WERI-Rb-1 (cell line): Measurements from ENCODE around the gene ZFP69.

Experiments
- DNase-seq: peaks from one replicate; pipeline ENCODE4 v3.0.0-alpha.2; 2020
- H3K27ac ChIP-seq: fragments of 250-450 bp; sonication (Bioruptor Pico); 2 replicates; pipeline ENCODE4 v1.5.1; 2020; ENCODE audit warnings: mild to moderate bottlenecking, moderate library complexity
- H3K27me3 ChIP-seq: fragments of 250-450 bp; sonication (Bioruptor Pico); 2 replicates; pipeline ENCODE4 v1.5.1; 2021; ENCODE audit warnings: mild to moderate bottlenecking, low read depth, moderate library complexity; ENCODE audit not compliant: insufficient read depth, severe bottlenecking
- H3K36me3 ChIP-seq: fragments of 250-450 bp; sonication (Bioruptor Pico); 2 replicates; pipeline ENCODE4 v1.5.1; 2020; ENCODE audit warnings: mild to moderate bottlenecking, moderate library complexity
- H3K4me3 ChIP-seq: 2 replicates; pipeline ENCODE4 v1.5.1; 2011; ENCODE audit warnings: low read depth, mild to moderate bottlenecking, control low read depth, low read length
- H3K9me3 ChIP-seq: fragments of 250-450 bp; sonication (Bioruptor Pico); 2 replicates; pipeline ENCODE4 v1.5.1; 2021; ENCODE audit warnings: mild to moderate bottlenecking, moderate library complexity; ENCODE audit not compliant: severe bottlenecking
- CTCF ChIP-seq: IDR thresholded peaks from 2 replicates; pipeline ENCODE4 v1.5.1; 2011; ENCODE audit warnings: low read depth, mild to moderate bottlenecking, control low read depth, inconsistent platforms, low read length

Gene ZFP69

GRCh38 chr1:40454873-40455272 lies 22.2 kb upstream of the ZFP69 start:
- Histone ChIP-seq H3K27ac (no peak overlapping the region), H3K36me3 (peaks cover 70% of the 10 kb centered on the region), H3K27me3 (no peaks in the 10 kb centered on the region), H3K9me3 (peaks cover 31% of the 10 kb centered on the region), H3K4me3 (no peak overlapping the region)
- DNase-seq, result no peak
- TF ChIP-seq CTCF, result no peak

- H3K27ac ChIP-seq, result no peak overlapping the region
- DNase-seq, result no peak
- H3K9me3 ChIP-seq, result peaks cover 61% of the 10 kb centered on the region
- H3K27me3 ChIP-seq, result no peaks in the 10 kb centered on the region
- H3K36me3 ChIP-seq, result peaks cover 58% of the 10 kb centered on the region
- H3K4me3 ChIP-seq, result no peak overlapping the region
- TF ChIP-seq CTCF, result no peak
These were observed 14.0 kb upstream of the ZFP69 start for GRCh38 chr1:40462956-40463590.

- no peak overlapping the region for H3K27ac ChIP-seq
- no peak for DNase-seq
- no peak for TF ChIP-seq CTCF
- H3K27me3 ChIP-seq, result no peaks in the 10 kb centered on the region
- H3K9me3 ChIP-seq, result peaks cover 32% of the 10 kb centered on the region
- H3K36me3 ChIP-seq, result peaks cover 8% of the 10 kb centered on the region
- H3K4me3 ChIP-seq, result no peak overlapping the region
These were observed 7.8 kb upstream of the ZFP69 start for GRCh38 chr1:40469327-40469726.

GRCh38 chr1:40475268-40475667 lies 1.8 kb upstream of the ZFP69 start:
- Histone ChIP-seq H3K27me3 (no peaks in the 10 kb centered on the region), H3K9me3 (peaks cover 26% of the 10 kb centered on the region), H3K27ac (no peak overlapping the region), H3K4me3 (no peak overlapping the region), H3K36me3 (peaks cover 5% of the 10 kb centered on the region; the same call in 1 of the 2 replicates)
- DNase-seq, result no peak
- TF ChIP-seq CTCF, result no peak

GRCh38 chr1:40477678-40478053 lies 576 bp downstream of the ZFP69 start:
- DNase-seq, result peak; percentile 9
- no peaks in the 10 kb centered on the region for H3K27me3 ChIP-seq
- H3K36me3 ChIP-seq, result peaks cover 13% of the 10 kb centered on the region
- peaks cover 21% of the 10 kb centered on the region for H3K9me3 ChIP-seq
- peak overlapping the region; percentile 57 for H3K27ac ChIP-seq
- no peak for TF ChIP-seq CTCF
- peak overlapping the region; percentile 94 for H3K4me3 ChIP-seq

GRCh38 chr1:40478276-40478675 lies 1.2 kb downstream of the ZFP69 start:
- peaks cover 13% of the 10 kb centered on the region for H3K36me3 ChIP-seq
- no peak for DNase-seq
- no peaks in the 10 kb centered on the region for H3K27me3 ChIP-seq
- H3K9me3 ChIP-seq, result peaks cover 17% of the 10 kb centered on the region
- no peak for TF ChIP-seq CTCF
- peak overlapping the region; percentile 94; the same call in 1 of the 2 replicates for H3K4me3 ChIP-seq
- H3K27ac ChIP-seq, result no peak overlapping the region
